Sigmoid colon (tissue), 4 donors: ENCODE measurements around the gene PHF8.

Experiments used
- EP300 ChIP-seq, 4 donors: sonication (generic); formaldehyde crosslinking; IDR thresholded peaks; one replicate each; pipeline ENCODE4 v1.6.1; 2017; ENCODE audit warnings: antibody characterized with exemption in 4 of 4
- POLR2A ChIP-seq, 2 donors: fragments of 450-650 bp; IDR thresholded peaks; one replicate each; pipeline ENCODE4 v1.6.1; 2016; ENCODE audit warnings: antibody characterized with exemption in 2 of 2, mild to moderate bottlenecking in 2 of 2, moderate library complexity in 2 of 2
- POLR2AphosphoS5 ChIP-seq, 4 donors: sonication (generic); formaldehyde crosslinking; IDR thresholded peaks; one replicate each; pipeline ENCODE4 v1.6.1; 2017; ENCODE audit warnings: antibody characterized with exemption in 4 of 4
- TF ChIP-seq, protein P1 (sequence below), 4 experiments: fragments of 450-650 bp in 3 of 4; fragments of 200-600 bp in 1 of 4; IDR thresholded peaks; one replicate each; pipeline ENCODE4 v1.5.1; 2016 to 2019; ENCODE audit warnings: antibody characterized with exemption in 4 of 4, mild to moderate bottlenecking in 3 of 4, moderate library complexity in 2 of 4

DNA sequence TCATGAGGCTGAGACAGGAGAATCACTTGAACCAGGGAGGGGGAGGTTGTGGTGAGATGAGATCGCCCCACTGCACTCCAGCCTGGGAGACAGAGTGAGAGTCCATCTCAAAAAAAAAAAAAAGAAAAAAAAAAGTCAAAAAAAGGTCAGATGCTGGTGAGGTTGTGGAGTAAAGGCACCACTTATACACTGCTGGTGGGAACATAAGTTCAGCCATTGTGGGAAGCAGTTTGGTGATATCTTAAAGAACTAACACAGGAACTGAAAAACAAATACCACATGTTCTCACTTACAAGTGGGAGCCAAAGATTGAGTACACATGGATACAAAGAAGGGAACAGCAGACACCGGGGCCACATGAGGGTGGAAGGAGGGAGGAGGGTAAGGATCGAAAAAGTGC lies 149.0 kb downstream of the PHF8 start:
- TF ChIP-seq POLR2A (IDR thresholded peaks at IDR 0.05), result no peak
- TF ChIP-seq, protein P1, sequence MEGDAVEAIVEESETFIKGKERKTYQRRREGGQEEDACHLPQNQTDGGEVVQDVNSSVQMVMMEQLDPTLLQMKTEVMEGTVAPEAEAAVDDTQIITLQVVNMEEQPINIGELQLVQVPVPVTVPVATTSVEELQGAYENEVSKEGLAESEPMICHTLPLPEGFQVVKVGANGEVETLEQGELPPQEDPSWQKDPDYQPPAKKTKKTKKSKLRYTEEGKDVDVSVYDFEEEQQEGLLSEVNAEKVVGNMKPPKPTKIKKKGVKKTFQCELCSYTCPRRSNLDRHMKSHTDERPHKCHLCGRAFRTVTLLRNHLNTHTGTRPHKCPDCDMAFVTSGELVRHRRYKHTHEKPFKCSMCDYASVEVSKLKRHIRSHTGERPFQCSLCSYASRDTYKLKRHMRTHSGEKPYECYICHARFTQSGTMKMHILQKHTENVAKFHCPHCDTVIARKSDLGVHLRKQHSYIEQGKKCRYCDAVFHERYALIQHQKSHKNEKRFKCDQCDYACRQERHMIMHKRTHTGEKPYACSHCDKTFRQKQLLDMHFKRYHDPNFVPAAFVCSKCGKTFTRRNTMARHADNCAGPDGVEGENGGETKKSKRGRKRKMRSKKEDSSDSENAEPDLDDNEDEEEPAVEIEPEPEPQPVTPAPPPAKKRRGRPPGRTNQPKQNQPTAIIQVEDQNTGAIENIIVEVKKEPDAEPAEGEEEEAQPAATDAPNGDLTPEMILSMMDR (IDR thresholded peaks at IDR 0.05), result no peak
- TF ChIP-seq POLR2AphosphoS5 (IDR thresholded peaks at IDR 0.05), result no peak
- TF ChIP-seq EP300 (IDR thresholded peaks at IDR 0.05), result no peak
